ENCODE data around the gene SLC29A1.
A peak's percentile ranks its signal among the peaks of the same experiment; 100 is the strongest.

SLC29A1 gene

GRCh38 chr6:44257753-44258324 lies 34.4 kb downstream of the SLC29A1 start:
- no peak overlapping the region for H2AK5ac ChIP-seq (ENCODE audit: low read length)
- DNase-seq, result no peak

GRCh38 chr6:44258325-44258863 lies 35.0 kb downstream of the SLC29A1 start:
- H3K18ac ChIP-seq (ENCODE audit: low read length), result no peak overlapping the region
- peaks cover 17 to 18% of the 10 kb centered on the region in 2 experiments for H3K4me1 ChIP-seq (ENCODE audit: control insufficient read depth in 1 of 2, insufficient read depth in 2 of 2, low read length in 2 of 2)
- H3K9me3 ChIP-seq (ENCODE audit: insufficient read depth, low read depth, low read length), result no peaks in the 10 kb centered on the region
- no peak overlapping the region for H3K14ac ChIP-seq (ENCODE audit: low read length)
- H3K4me3 ChIP-seq (ENCODE audit: low read depth, low read length), result no peak overlapping the region
- WGBS (ENCODE audit: extremely low coverage, insufficient coverage, insufficient read length), result no CpG with 5 or more reads among the region's 9 CpGs
- peak overlapping the region; percentile 20 for H2BK12ac ChIP-seq (ENCODE audit: low read length)
- H3K79me1 ChIP-seq (ENCODE audit: low read length), result peaks cover 9% of the 10 kb centered on the region
- H3K4ac ChIP-seq (ENCODE audit: low read depth, low read length), result no peak overlapping the region
- no peak for DNase-seq
- peaks cover 8% of the 10 kb centered on the region for H3K79me2 ChIP-seq (ENCODE audit: control insufficient read depth, insufficient read depth, low read length, poor library complexity)
- no peak overlapping the region for H4K8ac ChIP-seq (ENCODE audit: low read depth, low read length)
- H3K27me3 ChIP-seq (ENCODE audit: insufficient read depth, low read length), result no peaks in the 10 kb centered on the region
- no peak overlapping the region for H2BK5ac ChIP-seq (ENCODE audit: low read depth, low read length, poor library complexity)
- no peak overlapping the region for H3K9ac ChIP-seq (ENCODE audit: low read length)
- no peak overlapping the region for H2BK120ac ChIP-seq (ENCODE audit: insufficient read depth, low read length, poor library complexity)
- no peak overlapping the region for H3K27ac ChIP-seq (ENCODE audit: low read depth, low read length)
- H4K12ac ChIP-seq (ENCODE audit: low read depth, low read length), result no peak overlapping the region
- no peak overlapping the region for H2AFZ ChIP-seq (ENCODE audit: insufficient read depth, low read length, poor library complexity)
- H3K36me3 ChIP-seq (ENCODE audit: control insufficient read depth in 1 of 2, insufficient read depth in 2 of 2, low read length in 2 of 2), result peaks cover 36 to 44% of the 10 kb centered on the region in 2 experiments
- H4K91ac ChIP-seq (ENCODE audit: low read depth, low read length), result no peak overlapping the region
- H3K23ac ChIP-seq (ENCODE audit: low read length), result no peak overlapping the region
- H2AK5ac ChIP-seq (ENCODE audit: low read length), result no peak overlapping the region
- H3K4me2 ChIP-seq (ENCODE audit: low read length), result no peak overlapping the region

More at GRCh38 chr6:44257753-44258324, 34.4 kb downstream of the SLC29A1 start:
- Histone ChIP-seq H2AFZ (ENCODE audit: insufficient read depth, low read length, poor library complexity) (peak overlapping the region; percentile 76), H3K36me3 (ENCODE audit: control insufficient read depth in 1 of 2, insufficient read depth in 2 of 2, low read length in 2 of 2) (peaks cover 42 to 50% of the 10 kb centered on the region in 2 experiments), H2BK120ac (ENCODE audit: insufficient read depth, low read length, poor library complexity) (no peak overlapping the region), H3K27ac (ENCODE audit: low read depth, low read length) (peak overlapping the region; percentile 84), H3K4me1 (ENCODE audit: control insufficient read depth in 1 of 2, insufficient read depth in 2 of 2, low read length in 2 of 2) (peaks cover 12% of the 10 kb centered on the region in 2 experiments), H4K91ac (ENCODE audit: low read depth, low read length) (peak overlapping the region; percentile 68), H2BK12ac (ENCODE audit: low read length) (no peak overlapping the region), H3K9ac (ENCODE audit: low read length) (no peak overlapping the region), H3K4me3 (ENCODE audit: low read depth, low read length) (peak overlapping the region; percentile 93), H3K9me3 (ENCODE audit: insufficient read depth, low read depth, low read length) (no peaks in the 10 kb centered on the region), H4K8ac (ENCODE audit: low read depth, low read length) (peak overlapping the region; percentile 24), H3K23ac (ENCODE audit: low read length) (no peak overlapping the region), H2BK5ac (ENCODE audit: low read depth, low read length, poor library complexity) (no peak overlapping the region), H3K14ac (ENCODE audit: low read length) (no peak overlapping the region), H3K18ac (ENCODE audit: low read length) (no peak overlapping the region), H3K27me3 (ENCODE audit: insufficient read depth, low read length) (no peaks in the 10 kb centered on the region), H3K4ac (ENCODE audit: low read depth, low read length) (no peak overlapping the region), H3K79me2 (ENCODE audit: control insufficient read depth, insufficient read depth, low read length, poor library complexity) (peaks cover 8% of the 10 kb centered on the region), H4K12ac (ENCODE audit: low read depth, low read length) (peak overlapping the region; percentile 67), H3K79me1 (ENCODE audit: low read length) (peaks cover 9% of the 10 kb centered on the region), H3K4me2 (ENCODE audit: low read length) (peak overlapping the region; percentile 95)
- no CpG with 5 or more reads among the region's 15 CpGs for WGBS (ENCODE audit: extremely low coverage, insufficient coverage, insufficient read length)

GRCh38 chr6:44258921-44259320 lies 35.5 kb downstream of the SLC29A1 start:
- Histone ChIP-seq H3K79me1 (ENCODE audit: low read length) (peaks cover 13% of the 10 kb centered on the region), H3K4me2 (ENCODE audit: low read length) (no peak overlapping the region), H3K9ac (ENCODE audit: low read length) (no peak overlapping the region), H3K9me3 (ENCODE audit: insufficient read depth, low read depth, low read length) (no peaks in the 10 kb centered on the region), H2AK5ac (ENCODE audit: low read length) (no peak overlapping the region), H3K23ac (ENCODE audit: low read length) (no peak overlapping the region), H2BK5ac (ENCODE audit: low read depth, low read length, poor library complexity) (no peak overlapping the region), H3K4ac (ENCODE audit: low read depth, low read length) (no peak overlapping the region), H2BK12ac (ENCODE audit: low read length) (no peak overlapping the region), H2BK120ac (ENCODE audit: insufficient read depth, low read length, poor library complexity) (no peak overlapping the region), H4K91ac (ENCODE audit: low read depth, low read length) (no peak overlapping the region), H3K14ac (ENCODE audit: low read length) (no peak overlapping the region), H4K12ac (ENCODE audit: low read depth, low read length) (no peak overlapping the region), H3K27me3 (ENCODE audit: insufficient read depth, low read length) (no peaks in the 10 kb centered on the region), H4K8ac (ENCODE audit: low read depth, low read length) (no peak overlapping the region), H3K27ac (ENCODE audit: low read depth, low read length) (no peak overlapping the region), H3K4me3 (ENCODE audit: low read depth, low read length) (no peak overlapping the region), H3K18ac (ENCODE audit: low read length) (no peak overlapping the region), H3K79me2 (ENCODE audit: control insufficient read depth, insufficient read depth, low read length, poor library complexity) (peaks cover 8% of the 10 kb centered on the region), H3K4me1 (ENCODE audit: control insufficient read depth in 1 of 2, insufficient read depth in 2 of 2, low read length in 2 of 2) (peaks cover 23% of the 10 kb centered on the region in 2 experiments), H3K36me3 (ENCODE audit: control insufficient read depth in 1 of 2, insufficient read depth in 2 of 2, low read length in 2 of 2) (peaks cover 34 to 41% of the 10 kb centered on the region in 2 experiments), H2AFZ (ENCODE audit: insufficient read depth, low read length, poor library complexity) (no peak overlapping the region)
- no peak for DNase-seq
- WGBS (ENCODE audit: extremely low coverage, insufficient coverage, insufficient read length), result no CpG with 5 or more reads among the region's 3 CpGs

- no peak overlapping the region for H2BK12ac ChIP-seq (ENCODE audit: low read length)
Measured at GRCh38 chr6:44260011-44260410, 36.6 kb downstream of the SLC29A1 start.

More at GRCh38 chr6:44260011-44260410, 36.6 kb downstream of the SLC29A1 start:
- Histone ChIP-seq H3K4me3 (ENCODE audit: low read depth, low read length) (no peak overlapping the region), H3K79me1 (ENCODE audit: low read length) (peaks cover 15% of the 10 kb centered on the region), H3K4ac (ENCODE audit: low read depth, low read length) (no peak overlapping the region), H3K14ac (ENCODE audit: low read length) (no peak overlapping the region), H2BK120ac (ENCODE audit: insufficient read depth, low read length, poor library complexity) (no peak overlapping the region), H3K9me3 (ENCODE audit: insufficient read depth, low read depth, low read length) (no peaks in the 10 kb centered on the region), H3K4me2 (ENCODE audit: low read length) (no peak overlapping the region), H3K79me2 (ENCODE audit: control insufficient read depth, insufficient read depth, low read length, poor library complexity) (peaks cover 10% of the 10 kb centered on the region), H3K27ac (ENCODE audit: low read depth, low read length) (no peak overlapping the region), H2AK5ac (ENCODE audit: low read length) (no peak overlapping the region), H2BK5ac (ENCODE audit: low read depth, low read length, poor library complexity) (no peak overlapping the region), H3K36me3 (ENCODE audit: control insufficient read depth in 1 of 2, insufficient read depth in 2 of 2, low read length in 2 of 2) (peaks cover 24 to 30% of the 10 kb centered on the region in 2 experiments), H3K18ac (ENCODE audit: low read length) (no peak overlapping the region), H2AFZ (ENCODE audit: insufficient read depth, low read length, poor library complexity) (no peak overlapping the region), H3K27me3 (ENCODE audit: insufficient read depth, low read length) (no peaks in the 10 kb centered on the region), H4K12ac (ENCODE audit: low read depth, low read length) (no peak overlapping the region), H3K23ac (ENCODE audit: low read length) (no peak overlapping the region), H4K8ac (ENCODE audit: low read depth, low read length) (no peak overlapping the region), H3K4me1 (ENCODE audit: control insufficient read depth in 1 of 2, insufficient read depth in 2 of 2, low read length in 2 of 2) (peaks cover 32 to 33% of the 10 kb centered on the region in 2 experiments), H4K91ac (ENCODE audit: low read depth, low read length) (no peak overlapping the region), H3K9ac (ENCODE audit: low read length) (no peak overlapping the region)
- DNase-seq, result no peak
- WGBS (ENCODE audit: extremely low coverage, insufficient coverage, insufficient read length), result no CpG with 5 or more reads among the region's 8 CpGs
